HG03469 (cell line): ENCODE results near the gene DNAH3.
"Not testable (repeated sequence)": the region's sequence is repeated elsewhere in the genome, so short reads cannot be mapped to it uniquely, and the experiment has no call there.

Experiments
- ATAC-seq: cut with Tn5 transposase; IDR thresholded peaks from one replicate; pipeline ENCODE4 v1.9.1; 2021; ENCODE audit warnings: mild to moderate bottlenecking, moderate library complexity, moderate number of reproducible peaks; ENCODE audit not compliant: unreplicated experiment

DNAH3 gene

GRCh38 chr16:21021316-21021715 is 129.3 kb downstream of the DNAH3 start:
- no peak for ATAC-seq

- ATAC-seq: no peak
Observed at GRCh38 chr16:21009815-21010214, 140.8 kb downstream of the DNAH3 start.

GRCh38 chr16:21005008-21005407 is 145.6 kb downstream of the DNAH3 start:
- no peak for ATAC-seq

GRCh38 chr16:21001262-21001661 is 149.4 kb downstream of the DNAH3 start:
- no peak for ATAC-seq

- no peak for ATAC-seq
Observed at GRCh38 chr16:20997147-20997546, 153.5 kb downstream of the DNAH3 start.

- no peak for ATAC-seq
Observed at GRCh38 chr16:20995711-20996110, 154.9 kb downstream of the DNAH3 start.

- not testable (repeated sequence) for ATAC-seq
Observed at GRCh38 chr16:20989496-20990070, 161.1 kb downstream of the DNAH3 start.

GRCh38 chr16:20987049-20987448 is 163.6 kb downstream of the DNAH3 start:
- no peak for ATAC-seq

GRCh38 chr16:20984019-20984418 is 166.6 kb downstream of the DNAH3 start:
- ATAC-seq: no peak

GRCh38 chr16:20976576-20976975 is 174.1 kb downstream of the DNAH3 start:
- ATAC-seq: no peak

- ATAC-seq: not testable (repeated sequence)
Observed at GRCh38 chr16:20973201-20973600, 177.4 kb downstream of the DNAH3 start.

- no peak for ATAC-seq
Observed at GRCh38 chr16:20971401-20971800, 179.2 kb downstream of the DNAH3 start.

GRCh38 chr16:20969386-20969785 is 181.3 kb downstream of the DNAH3 start:
- ATAC-seq: no peak

- no peak for ATAC-seq
Observed at GRCh38 chr16:20968765-20969164, 181.9 kb downstream of the DNAH3 start.

GRCh38 chr16:20960899-20961298 is 189.7 kb downstream of the DNAH3 start:
- ATAC-seq: no peak

GRCh38 chr16:20957153-20957552 is 193.5 kb downstream of the DNAH3 start:
- no peak for ATAC-seq

GRCh38 chr16:20956319-20956718 is 194.3 kb downstream of the DNAH3 start:
- ATAC-seq: no peak

- no peak for ATAC-seq
Observed at GRCh38 chr16:20954574-20954973, 196.1 kb downstream of the DNAH3 start.

- no peak for ATAC-seq
Observed at GRCh38 chr16:20952139-20952920, 198.3 kb downstream of the DNAH3 start.

GRCh38 chr16:20950294-20950693 is 200.4 kb downstream of the DNAH3 start:
- ATAC-seq: no peak

- no peak for ATAC-seq
Observed at GRCh38 chr16:20949660-20950059, 201.0 kb downstream of the DNAH3 start.

- no peak for ATAC-seq
Observed at GRCh38 chr16:20948444-20948843, 202.2 kb downstream of the DNAH3 start.
